M059J (cell line): ENCODE results near the gene KLHDC2. TPM values are rescaled to one million over a fixed set of nuclear protein-coding genes. Genes with fewer than 3 reads are reported as not detected.
"Not testable (repeated sequence)": the region's sequence is repeated elsewhere in the genome, so short reads cannot be mapped to it uniquely, and the experiment has no call there.

Experiments used
- DNase-seq: peaks from one replicate; pipeline ENCODE4 v3.0.0-alpha.2; 2012; ENCODE audit warnings: low read depth
- total RNA-seq: library from RNA; depleted of rRNA; stranded (reverse); fragments of >200 nt; shearing (Covaris generic); gene quantifications from 2 replicates; pipeline ENCODE4 v1.2.3, GENCODE V29; 2014; rRNA removed

KLHDC2 gene
- total RNA-seq, 1 experiment from 2014 or later = 65.5 TPM

- no peak for DNase-seq
Measured at GRCh38 chr14:49778421-49778820, 10.5 kb downstream of the KLHDC2 start.

- not testable (repeated sequence) for DNase-seq
Measured at GRCh38 chr14:49781040-49781439, 13.1 kb downstream of the KLHDC2 start.

GRCh38 chr14:49783394-49784014 is 15.6 kb downstream of the KLHDC2 start:
- DNase-seq = no peak

- no peak for DNase-seq
Measured at GRCh38 chr14:49786315-49786714, 18.4 kb downstream of the KLHDC2 start.

GRCh38 chr14:49792618-49793017 is 24.7 kb downstream of the KLHDC2 start:
- DNase-seq = no peak

- peak; percentile 20 for DNase-seq
Measured at GRCh38 chr14:49796025-49796424, 28.1 kb downstream of the KLHDC2 start.

GRCh38 chr14:49808780-49809179 is 40.8 kb downstream of the KLHDC2 start:
- DNase-seq = no peak

- DNase-seq = not testable (repeated sequence)
Measured at GRCh38 chr14:49816118-49816517, 48.2 kb downstream of the KLHDC2 start.

GRCh38 chr14:49816844-49817243 is 48.9 kb downstream of the KLHDC2 start:
- DNase-seq = no peak

DNA sequence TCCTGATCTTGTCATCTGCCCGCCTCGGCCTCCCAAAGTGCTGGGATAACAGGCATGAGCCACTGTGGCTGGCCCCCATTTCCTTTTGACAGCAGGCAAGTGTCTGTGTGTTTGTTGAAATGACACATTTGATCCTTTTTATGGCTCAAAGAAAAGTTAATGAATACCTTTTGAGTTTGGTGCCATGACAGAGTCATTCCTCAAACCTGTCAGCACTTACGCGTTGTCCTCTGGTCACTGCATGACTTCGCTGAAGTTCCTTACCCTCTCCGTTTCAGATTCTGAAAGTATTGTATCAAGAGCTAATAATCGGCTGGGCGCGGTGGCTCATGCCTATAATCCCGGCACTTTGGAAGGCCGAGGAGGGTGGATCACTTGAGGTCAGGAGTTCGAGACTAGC is 52.2 kb downstream of the KLHDC2 start:
- DNase-seq = no peak

- no peak for DNase-seq
Measured at GRCh38 chr14:49828640-49829039, 60.7 kb downstream of the KLHDC2 start.

Other genes starting within 250 kb of the KLHDC2 start
- gene RPS29, start 181.8 kb upstream of the KLHDC2 start, total RNA-seq = 3,253 and 9,545 TPM in 2 replicates
- gene LRR1, start 169.2 kb upstream of the KLHDC2 start, total RNA-seq = 45.9 and 48.6 TPM in 2 replicates
- gene RPL36AL, start 147.5 kb upstream of the KLHDC2 start, total RNA-seq = 318 and 363 TPM in 2 replicates
- 71.6 and 93.3 TPM in 2 replicates for gene MGAT2, start 147.4 kb upstream of the KLHDC2 start, total RNA-seq
- gene DNAAF2, start 132.9 kb upstream of the KLHDC2 start, total RNA-seq = 10.4 and 10.9 TPM in 2 replicates
- 17.4 and 27.8 TPM in 2 replicates for gene POLE2, start 79.9 kb upstream of the KLHDC2 start, total RNA-seq
- 0.20 and 0.62 TPM in 2 replicates for gene KLHDC1, start 75.0 kb upstream of the KLHDC2 start, total RNA-seq
- gene NEMF, start 84.6 kb downstream of the KLHDC2 start, total RNA-seq = 27.3 and 30.6 TPM in 2 replicates
- 58.1 and 66.9 TPM in 2 replicates for gene ARF6, start 124.9 kb downstream of the KLHDC2 start, total RNA-seq